HG02759 (cell line): ENCODE measurements around the gene PSMB5.
"Not testable (repeated sequence)": the region's sequence is repeated elsewhere in the genome, so short reads cannot be mapped to it uniquely, and the experiment has no call there.

Experiments used
- ATAC-seq: cut with Tn5 transposase; IDR thresholded peaks from one replicate; pipeline ENCODE4 v1.9.1; 2021; ENCODE audit warnings: mild to moderate bottlenecking, moderate library complexity; ENCODE audit not compliant: unreplicated experiment

The PSMB5 gene

DNA sequence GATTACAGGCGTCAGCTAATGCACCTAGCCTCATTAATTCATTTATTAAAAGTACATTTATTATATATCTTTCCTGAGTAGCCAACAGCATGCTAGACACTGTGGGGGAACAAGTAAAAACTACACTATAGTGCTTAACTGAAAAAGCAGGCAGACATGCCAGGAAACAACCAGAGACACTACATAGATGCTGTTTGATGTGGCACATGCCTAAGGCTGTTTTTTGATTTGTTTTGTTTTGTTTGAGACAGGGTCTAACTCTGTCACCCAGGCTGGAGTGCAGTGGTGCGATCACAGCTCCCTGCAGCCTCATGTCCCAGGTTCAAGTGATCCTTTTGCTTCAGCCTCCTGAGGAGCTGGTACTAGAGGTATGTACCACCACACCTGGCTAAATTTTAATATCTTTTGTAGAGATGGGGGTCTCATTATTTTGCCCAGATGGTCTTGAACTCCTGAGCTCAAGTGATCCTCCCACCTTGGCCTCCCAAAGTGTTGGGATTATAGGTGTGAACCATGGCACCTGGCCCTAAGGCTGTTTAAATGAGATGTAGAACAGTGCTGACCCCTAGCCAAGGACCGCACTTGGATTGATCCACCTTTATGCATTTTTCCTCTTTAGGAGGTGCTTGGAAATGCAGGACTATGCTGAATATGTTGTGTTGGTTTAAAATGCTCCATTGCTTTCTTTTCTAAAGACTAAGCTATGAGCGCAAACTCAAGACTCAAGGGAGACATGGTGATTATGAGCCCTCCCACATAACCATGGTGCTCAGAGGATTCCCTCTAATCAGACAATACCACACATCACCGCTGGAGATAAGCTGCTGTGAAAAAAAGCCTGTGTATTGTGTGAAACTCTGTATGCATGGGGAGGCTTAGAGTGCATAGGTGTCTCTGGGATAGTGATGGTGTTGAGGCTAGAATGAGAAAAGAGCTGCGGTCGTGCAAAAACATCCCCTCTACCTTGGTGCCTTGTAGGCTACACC lies 14.3 kb downstream of the PSMB5 start:
- no peak for ATAC-seq

DNA sequence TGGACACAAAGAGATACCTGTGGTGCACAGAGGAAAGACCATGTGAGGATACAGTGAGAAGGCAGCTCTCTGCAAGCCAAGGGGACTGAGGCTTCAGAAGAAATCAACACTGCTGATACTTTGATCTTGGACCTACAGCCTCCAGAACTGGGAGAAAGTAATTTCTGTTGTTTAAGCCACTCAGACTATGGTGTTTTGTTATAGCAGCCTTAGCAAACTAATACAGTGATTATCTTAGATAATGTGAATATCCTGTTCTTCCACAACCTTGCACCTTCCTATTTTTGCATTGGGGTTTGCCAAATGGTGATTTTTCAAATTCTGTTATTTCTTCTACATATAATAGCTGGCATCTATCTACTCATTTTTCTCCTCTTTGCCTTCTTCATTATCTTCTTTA lies 16.6 kb downstream of the PSMB5 start:
- no peak for ATAC-seq

DNA sequence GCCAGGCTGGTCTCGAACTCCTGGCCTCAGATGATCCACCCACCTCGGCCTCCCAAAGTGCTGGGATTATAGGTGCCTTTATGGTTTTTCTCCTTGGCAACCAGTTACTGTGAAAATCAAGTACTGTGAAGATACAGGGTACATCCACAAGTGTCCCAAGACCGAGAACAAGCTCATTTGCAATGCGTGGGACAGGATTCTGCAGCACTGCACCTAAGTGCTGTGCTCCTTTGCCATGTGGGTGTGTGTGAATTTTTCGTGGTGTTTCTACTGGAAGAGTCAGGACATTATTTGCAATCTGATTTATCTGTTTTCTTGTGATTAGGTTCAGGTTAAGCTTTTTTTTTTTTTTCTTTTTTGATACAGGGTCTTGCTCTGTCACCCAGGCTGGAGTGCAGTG lies 17.6 kb downstream of the PSMB5 start:
- ATAC-seq, result no peak

DNA sequence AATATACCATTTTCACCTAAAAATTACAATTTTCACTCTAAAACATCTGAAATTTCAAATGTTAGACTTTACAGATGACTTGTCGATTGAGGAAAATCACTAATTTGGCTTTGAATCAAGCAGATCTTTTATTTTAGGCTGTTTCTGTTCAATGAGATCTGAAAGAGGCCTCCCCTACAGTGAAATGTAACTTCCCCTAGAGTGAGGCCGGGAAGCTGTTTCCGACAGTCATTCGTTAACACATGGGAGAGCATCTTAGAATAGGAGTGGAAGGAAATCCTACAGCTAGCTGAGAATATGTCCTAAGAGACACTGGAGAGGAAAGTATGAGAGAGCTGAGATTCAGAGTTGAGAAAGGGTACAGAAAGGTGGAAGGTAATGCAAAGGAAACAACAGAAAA lies 19.1 kb downstream of the PSMB5 start:
- no peak for ATAC-seq

DNA sequence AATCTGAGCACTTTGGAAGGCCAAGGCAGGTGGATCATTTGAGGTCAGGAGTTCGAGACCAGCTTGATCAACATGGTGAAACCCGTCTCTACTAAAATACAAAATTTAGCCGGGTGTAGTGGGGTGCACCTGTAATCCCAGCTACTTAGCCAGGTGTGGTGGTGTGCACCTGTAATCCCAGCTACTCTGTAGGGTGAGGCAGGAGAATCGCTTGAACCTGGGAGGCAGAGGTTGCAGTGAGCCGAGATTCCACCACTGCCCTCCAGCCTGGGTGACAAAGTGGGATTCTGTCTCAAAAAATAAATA lies 21.0 kb downstream of the PSMB5 start:
- ATAC-seq, result not testable (repeated sequence)

DNA sequence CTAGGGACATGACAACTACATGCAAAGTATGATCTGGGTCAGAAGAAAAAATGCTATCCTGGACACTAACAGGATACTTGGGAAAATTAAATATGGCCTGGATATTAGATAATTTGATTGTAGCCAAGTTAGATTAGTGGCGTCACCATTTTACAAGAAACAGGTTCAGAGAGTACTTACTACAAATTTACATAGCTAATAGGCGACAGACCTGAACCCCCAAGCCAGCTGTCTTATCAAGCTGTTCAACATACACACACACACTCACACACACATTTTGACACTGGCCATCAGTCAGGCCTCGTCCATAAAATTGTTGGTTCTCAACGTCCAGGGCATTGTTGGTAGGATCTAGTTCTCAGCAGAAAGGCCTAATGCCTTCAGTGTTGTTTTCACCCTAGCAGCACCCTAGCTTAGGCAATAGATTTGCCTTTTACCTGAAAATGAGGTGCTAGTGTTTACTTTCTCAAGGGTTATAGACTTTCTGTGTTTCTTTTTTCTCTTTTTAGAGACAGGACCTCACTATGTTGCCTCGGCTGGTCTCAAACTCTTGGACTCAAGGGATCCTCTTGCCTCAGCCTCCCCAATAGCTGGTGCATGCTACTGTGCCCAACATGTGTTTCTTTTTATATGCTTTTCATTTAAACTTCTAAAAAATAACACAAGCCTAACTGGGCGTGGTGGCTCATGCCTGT lies 21.5 kb downstream of the PSMB5 start:
- no peak for ATAC-seq

DNA sequence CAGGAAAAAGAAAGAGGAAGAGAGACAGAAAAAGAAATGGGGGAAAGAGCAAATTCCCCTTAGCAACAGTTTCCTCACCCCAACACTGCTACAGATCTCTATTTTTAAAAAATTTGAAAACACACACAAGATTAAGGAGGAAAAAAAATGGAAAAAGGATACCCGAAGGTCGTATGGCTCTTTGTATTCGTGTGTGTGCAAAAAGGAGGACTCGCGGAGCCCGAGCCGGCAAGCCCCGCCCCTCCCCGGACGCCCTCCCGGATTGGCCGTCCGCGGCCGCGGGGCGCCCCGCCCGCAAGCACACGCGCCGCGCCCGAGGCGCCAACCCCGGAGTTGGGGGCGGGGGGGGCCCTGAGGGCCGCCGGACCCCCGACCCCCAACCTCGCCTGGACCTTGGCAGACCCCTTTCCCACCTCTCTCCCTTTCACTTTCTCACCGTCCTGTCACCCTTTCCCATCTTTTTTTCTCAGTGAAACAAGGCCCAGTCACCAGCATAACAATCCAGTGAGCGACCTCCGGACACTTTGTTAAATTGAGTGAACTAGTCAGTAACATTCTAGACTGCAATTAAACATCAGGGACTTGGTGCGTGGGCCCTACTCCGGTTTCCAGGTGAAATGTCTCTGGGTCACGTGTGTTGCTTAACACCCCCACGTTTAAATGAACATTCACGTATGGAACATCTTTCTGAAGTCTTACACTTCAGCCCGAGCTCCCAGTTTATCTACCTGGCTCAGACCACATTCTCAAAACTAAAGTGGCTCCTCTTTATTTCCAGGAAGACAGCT lies 24.6 kb downstream of the PSMB5 start, which contains the start of gene C14orf93:
Gene C14orf93 (minus strand): TSS at position 205 of the 788 bp plus-strand sequence. CDS start 11,120 bp downstream, outside the sequence.
- ATAC-seq, result peak; percentile 41

DNA sequence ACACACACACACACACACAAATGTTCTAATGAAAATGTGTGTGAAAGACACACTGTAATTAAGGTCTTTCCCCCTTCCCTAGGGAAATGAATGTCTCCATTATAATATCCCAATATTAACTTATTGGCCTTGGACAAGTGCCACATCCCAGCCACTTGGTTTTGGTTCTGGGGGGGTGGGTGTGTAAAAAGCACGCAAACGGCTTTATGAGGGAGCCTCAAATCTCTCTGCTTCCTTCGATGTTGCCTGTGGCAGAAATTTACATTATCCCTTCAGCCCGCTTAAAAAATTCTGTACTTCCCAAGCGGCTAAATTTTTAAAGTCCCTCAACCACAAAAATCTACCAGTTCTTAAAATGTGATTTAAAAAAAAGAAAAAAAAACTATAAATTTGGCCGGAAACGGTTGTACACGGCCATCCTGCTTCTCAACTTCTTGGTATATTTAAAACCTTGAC lies 25.2 kb downstream of the PSMB5 start:
- ATAC-seq, result no peak

DNA sequence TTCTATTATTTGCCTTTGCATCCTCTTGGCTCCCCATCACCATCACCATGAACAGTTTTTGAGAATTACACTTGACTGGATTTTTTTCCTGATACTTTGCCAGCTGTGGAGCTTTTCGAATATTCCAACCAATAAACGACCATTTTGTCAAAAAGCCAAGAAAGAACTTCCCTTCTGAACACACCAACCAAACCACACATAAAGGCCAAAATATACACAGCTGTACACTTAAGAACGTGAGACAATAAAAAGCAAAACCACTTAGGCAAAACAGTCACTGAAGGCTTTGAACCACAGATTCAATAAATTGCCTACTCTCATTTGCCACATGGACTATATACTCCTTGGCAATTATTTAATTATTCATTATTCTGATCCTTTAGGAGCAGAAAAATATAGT lies 25.9 kb downstream of the PSMB5 start:
- no peak for ATAC-seq

DNA sequence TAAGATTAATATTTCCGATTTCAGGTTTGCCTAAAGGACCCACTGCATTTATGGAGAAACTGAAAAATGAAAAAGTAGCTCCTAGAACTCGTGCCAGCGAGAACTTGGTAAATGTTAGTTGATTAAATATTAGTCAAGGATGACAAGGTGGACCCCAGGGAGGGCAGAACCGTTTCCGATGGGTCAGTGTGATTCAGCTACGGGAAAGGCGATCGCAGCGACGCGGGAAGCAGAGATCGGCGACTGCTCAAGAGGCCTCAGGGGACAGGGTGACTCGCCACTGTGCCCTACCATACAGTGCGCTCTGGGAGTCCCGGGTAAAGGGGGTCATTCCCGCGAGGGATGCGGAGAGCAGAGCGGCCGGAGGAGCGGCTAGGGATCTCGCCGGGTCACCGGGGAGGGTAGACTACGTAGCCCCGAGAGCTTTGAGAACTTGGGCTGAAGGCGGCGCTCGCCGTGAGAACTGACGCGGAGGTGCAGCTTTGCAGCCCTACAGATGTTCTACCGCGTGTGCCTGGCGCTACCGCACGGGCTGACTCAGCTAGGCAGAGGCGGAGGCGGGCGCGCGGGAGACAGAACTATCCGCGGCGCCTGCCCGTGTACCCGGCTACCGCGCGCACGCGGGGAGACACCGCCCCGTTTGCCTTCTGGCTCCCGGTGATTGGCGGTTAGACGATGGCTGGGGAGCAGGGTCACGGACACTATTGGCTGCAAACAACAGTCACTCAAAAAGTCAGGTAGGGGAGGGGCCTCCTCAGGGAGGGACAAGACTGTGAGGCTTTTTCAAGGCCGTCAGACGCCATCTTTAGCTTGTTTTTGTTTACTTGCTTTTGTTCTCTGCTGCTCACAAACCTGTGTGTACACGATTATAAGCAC lies 27.9 kb downstream of the PSMB5 start:
- ATAC-seq, result peak; percentile 94

DNA sequence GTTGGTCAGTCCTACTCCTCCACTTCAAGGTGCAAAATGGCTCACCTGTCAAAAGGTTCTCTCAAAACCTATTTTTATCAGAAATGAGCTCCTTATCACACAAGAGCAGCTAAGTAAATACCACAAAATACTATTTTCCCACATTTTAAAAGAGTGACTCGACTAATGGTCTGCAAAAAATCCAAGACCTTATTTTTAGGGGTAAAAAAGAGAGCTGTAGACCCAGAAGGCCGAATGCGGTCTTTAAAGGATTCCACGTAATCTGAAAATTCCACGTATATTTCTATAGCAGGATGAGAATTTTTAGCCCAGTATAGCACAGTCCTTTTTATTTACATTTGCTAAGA lies 28.5 kb downstream of the PSMB5 start:
- ATAC-seq, result no peak

DNA sequence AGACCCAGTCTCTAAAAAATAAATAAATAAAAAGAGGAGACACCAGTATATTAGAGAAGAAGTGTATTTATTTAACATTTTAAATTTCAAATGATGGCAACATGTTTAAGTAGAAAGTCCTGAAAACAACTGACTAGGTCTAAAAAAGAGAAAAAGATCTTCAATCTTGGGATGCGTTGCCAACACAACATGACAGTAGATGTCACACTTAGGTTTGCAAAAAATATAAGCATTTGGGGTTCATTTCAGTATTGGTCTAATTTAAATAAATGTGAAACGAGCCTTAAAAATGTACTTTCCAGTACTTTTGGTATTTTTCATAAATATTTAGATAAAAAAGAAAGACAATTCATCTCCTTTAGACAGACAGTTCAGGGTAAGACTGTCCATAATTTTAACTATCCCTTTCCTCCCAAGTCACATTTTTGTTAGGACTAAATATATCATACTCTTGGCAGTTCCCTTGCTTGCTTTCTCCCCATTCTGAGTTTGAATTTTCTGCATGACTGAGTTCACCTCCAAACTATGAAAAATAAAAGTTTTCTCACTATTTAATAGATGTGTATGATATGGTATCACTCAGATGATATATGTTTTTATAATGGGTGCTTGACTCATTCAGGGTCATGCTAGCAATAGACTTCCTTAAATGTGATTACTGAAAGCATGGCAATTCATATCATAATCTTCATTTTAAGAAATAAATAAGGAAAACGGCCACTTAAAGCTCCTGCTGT lies 29.1 kb downstream of the PSMB5 start:
- ATAC-seq, result no peak

DNA sequence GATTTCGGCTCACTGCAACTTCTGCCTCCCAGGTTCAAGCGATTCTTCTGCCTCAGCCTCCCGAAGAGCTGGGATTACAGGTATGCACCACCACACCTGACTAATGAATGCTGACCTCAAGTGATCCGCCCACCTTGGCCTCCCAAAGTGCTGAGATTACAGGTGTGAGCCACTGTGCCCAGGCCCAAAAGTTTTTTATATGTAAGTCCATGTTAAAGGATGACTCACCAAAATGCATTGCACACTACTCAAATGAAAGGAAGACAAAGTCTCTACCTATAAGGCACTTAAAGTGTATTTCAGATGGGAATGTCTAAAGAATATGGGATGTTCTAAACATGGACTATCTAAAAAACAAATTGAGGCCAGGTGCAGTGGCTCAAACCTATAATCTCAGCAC lies 30.4 kb downstream of the PSMB5 start:
- not testable (repeated sequence) for ATAC-seq

DNA sequence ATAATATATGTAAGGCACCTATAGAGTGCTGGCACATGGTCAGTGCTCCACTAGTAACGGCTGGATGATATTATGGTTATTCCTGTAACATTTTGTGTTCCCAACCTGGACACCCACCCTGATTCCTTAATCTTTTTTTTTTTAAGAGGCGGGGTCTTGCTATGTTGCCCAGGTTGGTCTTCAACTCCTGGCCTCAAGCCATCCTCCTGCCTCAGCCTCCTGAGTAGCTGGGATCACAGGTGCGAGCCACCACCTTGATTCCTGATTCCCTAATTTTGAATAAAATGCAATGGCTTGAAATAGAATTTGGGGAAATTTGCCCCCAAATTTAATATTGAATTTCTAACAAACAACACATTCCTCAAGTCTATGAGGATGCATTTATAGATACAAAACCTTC lies 32.1 kb downstream of the PSMB5 start:
- ATAC-seq, result no peak

DNA sequence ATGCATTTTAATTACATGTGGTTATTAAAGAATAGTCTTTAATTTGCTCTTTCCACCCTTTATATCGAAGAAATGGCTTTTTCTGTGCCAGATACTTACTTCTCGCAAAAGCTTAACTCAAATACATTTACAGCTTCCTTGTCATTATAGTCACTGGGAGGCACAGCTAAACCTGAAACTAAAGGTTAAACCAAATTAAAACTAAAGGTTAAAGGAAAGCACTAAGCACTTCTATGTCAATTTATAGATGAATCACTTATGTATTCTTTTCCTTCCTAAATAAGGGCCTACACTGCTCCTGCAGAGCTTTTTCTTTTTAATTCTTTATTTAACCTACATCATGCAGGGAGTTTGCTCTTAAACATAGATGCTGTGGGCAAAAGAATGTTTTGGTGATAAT lies 33.8 kb downstream of the PSMB5 start:
- ATAC-seq, result no peak

DNA sequence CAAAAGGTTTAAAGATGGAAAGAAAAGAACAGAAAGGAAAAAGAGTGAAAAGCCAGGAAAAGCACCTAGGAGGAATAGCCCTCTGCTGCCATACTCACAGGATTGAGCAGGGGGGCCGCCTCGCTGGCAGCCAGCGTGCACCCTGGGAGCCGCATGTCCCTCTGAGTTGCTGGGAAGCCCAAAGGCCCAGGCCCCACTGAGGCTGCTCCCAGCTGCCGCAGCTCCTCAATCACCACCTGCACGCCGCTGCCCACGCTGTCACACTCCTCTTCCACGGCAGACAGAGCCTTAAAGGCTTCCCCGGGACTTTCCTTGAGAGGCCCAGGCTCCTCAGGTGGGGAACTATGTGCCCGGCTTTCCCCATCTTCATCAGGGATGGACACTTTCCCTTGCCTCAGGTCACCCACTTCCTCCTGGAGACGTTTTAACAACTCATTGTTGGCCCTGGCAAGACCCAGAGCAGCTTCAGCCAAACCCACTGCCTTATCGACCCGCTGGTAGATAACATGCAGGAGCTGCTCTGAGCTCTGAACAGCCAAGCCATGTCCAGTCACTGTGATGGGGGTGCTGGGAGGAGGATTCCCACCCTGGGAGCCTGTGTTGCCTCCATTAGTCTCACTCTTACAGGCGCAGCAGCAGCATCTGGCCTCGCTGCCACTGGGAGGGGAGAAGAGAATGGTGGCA lies 36.2 kb downstream of the PSMB5 start:
- no peak for ATAC-seq

DNA sequence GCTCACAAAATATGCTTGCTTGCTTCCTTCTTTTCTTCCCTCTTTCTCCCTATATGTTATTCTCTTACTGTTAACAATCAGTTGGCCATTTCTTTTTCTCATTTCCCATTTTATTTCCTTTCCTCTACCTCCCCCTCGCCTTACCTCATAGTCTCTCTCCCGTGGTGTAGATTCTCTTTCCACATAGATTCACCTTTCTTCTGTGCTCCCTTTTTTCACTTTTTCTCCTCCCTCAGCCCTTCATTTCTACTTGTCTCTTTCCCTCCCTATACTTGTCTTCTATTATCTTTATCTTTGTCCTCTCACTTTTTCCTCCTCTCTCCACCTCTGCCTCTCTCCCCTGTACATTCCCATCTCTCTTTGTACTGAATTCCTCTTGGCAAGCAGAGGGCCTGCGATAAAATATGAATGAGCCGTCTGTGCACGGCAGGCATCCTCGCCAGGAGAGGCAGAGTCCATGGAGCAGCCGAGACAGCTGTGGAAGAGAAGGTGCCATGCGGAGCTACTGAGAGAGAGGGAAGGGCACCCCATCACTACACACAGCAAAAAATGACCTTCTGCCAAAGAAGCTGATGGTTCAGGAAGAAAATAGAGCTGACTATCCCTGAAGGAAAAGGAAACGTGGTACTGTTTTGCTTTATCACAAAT lies 36.9 kb downstream of the PSMB5 start:
- no peak for ATAC-seq

DNA sequence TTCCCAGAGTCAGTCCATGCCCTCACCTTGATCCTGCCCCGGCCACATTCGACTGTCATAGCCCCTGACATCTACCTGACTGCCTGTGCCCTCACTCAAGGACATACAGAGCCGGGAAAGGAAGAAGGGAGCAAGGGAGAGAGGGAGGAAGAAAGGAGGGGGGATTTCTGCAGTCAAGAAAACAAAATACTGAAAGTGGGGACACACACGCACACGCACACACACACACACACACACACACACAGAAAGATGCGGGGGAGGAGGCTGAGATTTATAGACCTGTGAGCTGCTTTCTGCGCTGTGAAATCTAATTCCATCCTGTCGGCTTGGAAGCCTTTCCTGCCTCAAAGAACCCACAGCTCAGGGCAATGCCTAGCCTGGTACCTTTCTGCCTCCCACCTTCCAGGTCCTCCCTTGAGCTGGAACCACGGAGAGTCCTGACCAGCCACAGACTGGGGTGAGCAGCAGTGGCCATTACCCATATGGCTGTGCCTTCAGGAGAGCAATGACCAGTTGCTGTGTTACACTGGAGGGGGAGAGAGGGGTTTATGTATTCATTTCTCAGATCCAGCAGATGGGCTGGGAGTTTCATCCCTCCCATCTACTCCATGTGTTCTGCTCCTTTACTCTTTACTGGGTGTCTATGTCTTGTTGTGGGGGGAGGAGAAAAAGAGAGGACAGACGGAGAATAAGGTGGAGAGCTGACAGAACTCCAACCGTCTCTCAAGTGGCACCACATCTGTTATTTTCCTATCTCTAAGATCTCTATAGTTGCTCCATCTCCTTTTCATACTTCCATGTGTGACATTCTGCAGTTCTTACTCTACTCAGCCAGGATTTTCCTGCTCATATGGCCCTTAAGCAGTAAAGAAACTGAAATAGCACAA lies 37.7 kb downstream of the PSMB5 start:
- no peak for ATAC-seq
